ENCODE results near the gene CFAP119. TPM values are rescaled to one million over a fixed set of nuclear protein-coding genes. Genes with fewer than 3 reads are reported as not detected.

CFAP119 gene
- polyA plus RNA-seq, 1 donor (not counting 4 experiments of a cell fraction or from before 2014, with no cell fraction given), result 3.0 TPM

GRCh38 chr16:30766206-30766932 is 4.5 kb upstream of the CFAP119 start:
- no peaks in the 10 kb centered on the region for H3K9me3 ChIP-seq (ENCODE audit: control insufficient read depth, low read depth, low read length)
- no peaks in the 10 kb centered on the region for H3K9me1 ChIP-seq (ENCODE audit: control insufficient read depth, extremely low read depth, insufficient read depth, low read length)
- no peak overlapping the region for H3K4me2 ChIP-seq (ENCODE audit: control insufficient read depth, extremely low read depth, insufficient read depth, low read depth, low read length)
- no peaks in the 10 kb centered on the region for H4K20me1 ChIP-seq (ENCODE audit: control insufficient read depth, extremely low read depth, insufficient read depth, low read length)
- H3K79me2 ChIP-seq (ENCODE audit: control insufficient read depth, insufficient read depth, low read length), result peaks cover 25% of the 10 kb centered on the region
- H3K27ac ChIP-seq (ENCODE audit: control insufficient read depth, insufficient read depth, low read length), result no peak overlapping the region
- dilution Hi-C loops (cut with MboI; ENCODE audit: extremely low pct_ligation_motif_present, low sequenced_read_pairs), result no loop called here
- H3K4me3 ChIP-seq (ENCODE audit: control insufficient read depth in 2 of 3, extremely low read depth in 1 of 3, insufficient read depth in 2 of 3, low read depth in 1 of 3, low read length in 3 of 3), result no peak overlapping the region
- H2AFZ ChIP-seq (ENCODE audit: control insufficient read depth, low read length), result no peak overlapping the region
- no peak for TF ChIP-seq EZH2 (IDR thresholded peaks at IDR 0.05; ENCODE audit: low read length)
- TF ChIP-seq, protein P1, sequence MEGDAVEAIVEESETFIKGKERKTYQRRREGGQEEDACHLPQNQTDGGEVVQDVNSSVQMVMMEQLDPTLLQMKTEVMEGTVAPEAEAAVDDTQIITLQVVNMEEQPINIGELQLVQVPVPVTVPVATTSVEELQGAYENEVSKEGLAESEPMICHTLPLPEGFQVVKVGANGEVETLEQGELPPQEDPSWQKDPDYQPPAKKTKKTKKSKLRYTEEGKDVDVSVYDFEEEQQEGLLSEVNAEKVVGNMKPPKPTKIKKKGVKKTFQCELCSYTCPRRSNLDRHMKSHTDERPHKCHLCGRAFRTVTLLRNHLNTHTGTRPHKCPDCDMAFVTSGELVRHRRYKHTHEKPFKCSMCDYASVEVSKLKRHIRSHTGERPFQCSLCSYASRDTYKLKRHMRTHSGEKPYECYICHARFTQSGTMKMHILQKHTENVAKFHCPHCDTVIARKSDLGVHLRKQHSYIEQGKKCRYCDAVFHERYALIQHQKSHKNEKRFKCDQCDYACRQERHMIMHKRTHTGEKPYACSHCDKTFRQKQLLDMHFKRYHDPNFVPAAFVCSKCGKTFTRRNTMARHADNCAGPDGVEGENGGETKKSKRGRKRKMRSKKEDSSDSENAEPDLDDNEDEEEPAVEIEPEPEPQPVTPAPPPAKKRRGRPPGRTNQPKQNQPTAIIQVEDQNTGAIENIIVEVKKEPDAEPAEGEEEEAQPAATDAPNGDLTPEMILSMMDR (optimal IDR thresholded peaks at IDR 0.05 in 1 of 3, IDR thresholded peaks at IDR 0.05 in 1 of 3, conservative IDR thresholded peaks at IDR 0.05 in 1 of 3; ENCODE audit: extremely low read depth in 1 of 3, insufficient read depth in 2 of 3, low read length in 3 of 3), result no peak
- no peak overlapping the region for H3K9ac ChIP-seq (ENCODE audit: control insufficient read depth, extremely low read depth, insufficient read depth, low read length)
- H3K4me1 ChIP-seq (ENCODE audit: control insufficient read depth, extremely low read depth, insufficient read depth, low read length), result peaks cover 9% of the 10 kb centered on the region
- DNase-seq (ENCODE audit: low read depth, low spot score) (no peak), FAIRE-seq (no peak)
- H3K27me3 ChIP-seq (ENCODE audit: control insufficient read depth, extremely low read depth, insufficient read depth, low read length), result no peaks in the 10 kb centered on the region
- H3K36me3 ChIP-seq (ENCODE audit: control insufficient read depth in 2 of 2, extremely low read depth in 1 of 2, insufficient read depth in 2 of 2, low read length in 2 of 2), result peaks cover 42 to 52% of the 10 kb centered on the region in 2 experiments

- Histone ChIP-seq H3K9ac (ENCODE audit: control insufficient read depth, extremely low read depth, insufficient read depth, low read length) (no peak overlapping the region), H2AFZ (ENCODE audit: control insufficient read depth, low read length) (no peak overlapping the region), H3K79me2 (ENCODE audit: control insufficient read depth, insufficient read depth, low read length) (peaks cover 25% of the 10 kb centered on the region), H3K4me3 (ENCODE audit: control insufficient read depth in 2 of 3, extremely low read depth in 1 of 3, insufficient read depth in 2 of 3, low read depth in 1 of 3, low read length in 3 of 3) (no peak overlapping the region), H3K9me1 (ENCODE audit: control insufficient read depth, extremely low read depth, insufficient read depth, low read length) (no peaks in the 10 kb centered on the region), H3K36me3 (ENCODE audit: control insufficient read depth in 2 of 2, extremely low read depth in 1 of 2, insufficient read depth in 2 of 2, low read length in 2 of 2) (peaks cover 42 to 46% of the 10 kb centered on the region in 2 experiments), H3K27me3 (ENCODE audit: control insufficient read depth, extremely low read depth, insufficient read depth, low read length) (no peaks in the 10 kb centered on the region), H3K27ac (ENCODE audit: control insufficient read depth, insufficient read depth, low read length) (no peak overlapping the region), H3K4me1 (ENCODE audit: control insufficient read depth, extremely low read depth, insufficient read depth, low read length) (peaks cover 17% of the 10 kb centered on the region), H4K20me1 (ENCODE audit: control insufficient read depth, extremely low read depth, insufficient read depth, low read length) (no peaks in the 10 kb centered on the region), H3K9me3 (ENCODE audit: control insufficient read depth, low read depth, low read length) (no peaks in the 10 kb centered on the region), H3K4me2 (ENCODE audit: control insufficient read depth, extremely low read depth, insufficient read depth, low read depth, low read length) (no peak overlapping the region)
- TF ChIP-seq, protein P1 (optimal IDR thresholded peaks at IDR 0.05 in 1 of 3, IDR thresholded peaks at IDR 0.05 in 1 of 3, conservative IDR thresholded peaks at IDR 0.05 in 1 of 3; ENCODE audit: extremely low read depth in 1 of 3, insufficient read depth in 2 of 3, low read length in 3 of 3), result no peak
- no peak for TF ChIP-seq EZH2 (IDR thresholded peaks at IDR 0.05; ENCODE audit: low read length)
- FAIRE-seq (no peak), DNase-seq (ENCODE audit: low read depth, low spot score) (no peak)
- dilution Hi-C loops (cut with MboI; ENCODE audit: extremely low pct_ligation_motif_present, low sequenced_read_pairs), result no loop called here
These were observed 3.1 kb upstream of the CFAP119 start for GRCh38 chr16:30764816-30765465.
